Fibroblast of skin of scalp (primary cell): Measurements from ENCODE around the gene FKBP7.
"Not testable (repeated sequence)": the region's sequence is repeated elsewhere in the genome, so short reads cannot be mapped to it uniquely, and the experiment has no call there.

ENCODE experiments used
- DNase-seq: peaks from one replicate; pipeline ENCODE4 v3.0.0-alpha.2; 2013

The FKBP7 gene

GRCh38 chr2:178485356-178485755, 7.0 kb upstream of the FKBP7 start:
- no peak for DNase-seq

- DNase-seq, result peak; percentile 27
Observed at GRCh38 chr2:178484245-178485041, 6.0 kb upstream of the FKBP7 start.

GRCh38 chr2:178482437-178482836, 4.0 kb upstream of the FKBP7 start:
- DNase-seq, result no peak

GRCh38 chr2:178480227-178481181, 2.1 kb upstream of the FKBP7 start, which contains the start of gene PLEKHA3:
TSS of gene PLEKHA3 (plus strand) at chr2:178480457. CDS start at chr2:178480870, 413 bp downstream.
- DNase-seq, result peak; percentile 96

GRCh38 chr2:178479758-178480226, 1.4 kb upstream of the FKBP7 start:
- no peak for DNase-seq

GRCh38 chr2:178479275-178479616, 846 bp upstream of the FKBP7 start:
- no peak for DNase-seq

- DNase-seq, result peak; percentile 8
Observed at GRCh38 chr2:178478130-178478438, 316 bp downstream of the FKBP7 start.

- no peak for DNase-seq
Observed at GRCh38 chr2:178477443-178478129, 814 bp downstream of the FKBP7 start.

GRCh38 chr2:178476477-178476876, 1.9 kb downstream of the FKBP7 start:
- DNase-seq, result no peak

GRCh38 chr2:178474560-178474959, 3.8 kb downstream of the FKBP7 start:
- no peak for DNase-seq

- peak; percentile 59 for DNase-seq
Observed at GRCh38 chr2:178473931-178474330, 4.5 kb downstream of the FKBP7 start.

GRCh38 chr2:178473373-178473772, 5.0 kb downstream of the FKBP7 start:
- no peak for DNase-seq

GRCh38 chr2:178471313-178471712, 7.1 kb downstream of the FKBP7 start:
- not testable (repeated sequence) for DNase-seq

GRCh38 chr2:178469219-178469849, 9.1 kb downstream of the FKBP7 start:
- DNase-seq, result no peak

- no peak for DNase-seq
Observed at GRCh38 chr2:178457390-178457886, 21.0 kb downstream of the FKBP7 start.

- DNase-seq, result peak; percentile 74
Observed at GRCh38 chr2:178455947-178456346, 22.5 kb downstream of the FKBP7 start.

- DNase-seq, result no peak
Observed at GRCh38 chr2:178452870-178453269, 25.5 kb downstream of the FKBP7 start.

- DNase-seq, result no peak
Observed at GRCh38 chr2:178452334-178452733, 26.1 kb downstream of the FKBP7 start.

- DNase-seq, result peak; percentile 98
Observed at GRCh38 chr2:178450774-178451525, 27.4 kb downstream of the FKBP7 start, which contains the start of the genes PJVK and PRKRA. TSS of gene PJVK (plus strand) at chr2:178451378. CDS start at chr2:178453410, 2,032 bp downstream. TSS of gene PRKRA (minus strand) at chr2:178451175. CDS start at chr2:178451030, 145 bp downstream.

GRCh38 chr2:178450524-178450773, 28.0 kb downstream of the FKBP7 start:
- no peak for DNase-seq

- DNase-seq, result no peak
Observed at GRCh38 chr2:178449700-178450523, 28.5 kb downstream of the FKBP7 start.
